H54 (cell line): Measurements from ENCODE around the gene NCAM2.
A peak's percentile ranks its signal among the peaks of the same experiment; 100 is the strongest.

Experiments
- DNase-seq: peaks from one replicate; pipeline ENCODE4 v3.0.0; 2011; ENCODE audit warnings: low spot score, mixed read lengths; ENCODE audit not compliant: insufficient read length
- FAIRE-seq: peaks from 3 replicates; lab custom pipeline; 2011; peaks lifted over from hg19 to GRCh38; lab: Jason Lieb, UNC
- POLR2A ChIP-seq: IDR thresholded peaks from 2 replicates; pipeline ENCODE4 v1.6.1; 2011; ENCODE audit warnings: low read depth, mild to moderate bottlenecking, low read length

NCAM2 gene

DNA sequence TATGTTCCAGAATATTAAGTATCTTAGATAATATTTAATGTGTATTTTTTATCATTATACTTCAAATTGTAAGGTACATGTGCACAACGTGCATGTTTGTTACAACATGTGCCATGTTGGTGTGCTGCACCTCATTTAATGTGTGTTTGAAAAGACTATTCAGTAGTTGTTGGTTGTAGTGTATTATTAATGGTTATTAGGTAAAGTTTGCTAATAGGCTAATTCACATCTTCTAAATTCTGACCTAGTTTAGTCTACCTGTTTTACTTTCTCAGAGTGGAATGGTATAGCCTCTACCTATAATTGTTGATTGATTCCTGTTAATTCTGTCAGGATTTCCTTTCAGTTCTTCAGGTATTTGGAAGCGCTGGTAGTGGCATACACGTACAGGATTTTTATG, 153.0 kb downstream of the NCAM2 start:
- FAIRE-seq (no peak), DNase-seq (no peak)
- TF ChIP-seq POLR2A, result no peak

DNA sequence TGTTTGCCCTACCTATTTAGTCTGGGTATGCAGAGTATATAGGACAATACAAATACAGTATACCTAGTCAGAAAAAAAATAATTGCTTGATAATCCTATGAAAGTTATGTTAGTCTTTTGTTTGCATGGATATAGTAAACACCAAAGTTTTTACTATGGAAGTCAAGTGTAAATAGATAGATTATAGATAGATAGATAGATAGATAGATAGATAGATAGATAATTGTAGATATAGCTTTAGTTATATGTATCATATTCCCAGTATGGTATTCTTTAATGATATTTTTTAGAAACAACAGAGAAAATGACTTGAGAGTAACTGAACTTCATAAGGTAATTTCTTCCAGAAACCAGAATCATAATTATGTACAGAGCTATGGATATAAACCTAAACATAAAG, 158.2 kb downstream of the NCAM2 start:
- TF ChIP-seq POLR2A, result no peak
- no peak for FAIRE-seq
- DNase-seq, result no peak

- DNase-seq (no peak), FAIRE-seq (no peak)
- TF ChIP-seq POLR2A, result no peak
Measured at GRCh38 chr21:21156957-21157356, 158.7 kb downstream of the NCAM2 start.

- TF ChIP-seq POLR2A, result no peak
- DNase-seq (no peak), FAIRE-seq (no peak)
Measured at GRCh38 chr21:21158376-21158918, 160.2 kb downstream of the NCAM2 start.

GRCh38 chr21:21159253-21159899, 161.2 kb downstream of the NCAM2 start:
- no peak for FAIRE-seq
- no peak for DNase-seq
- no peak for TF ChIP-seq POLR2A

- DNase-seq (no peak), FAIRE-seq (peak; percentile 48)
- no peak for TF ChIP-seq POLR2A
Measured at GRCh38 chr21:21162786-21163185, 164.6 kb downstream of the NCAM2 start.

GRCh38 chr21:21163904-21164303, 165.7 kb downstream of the NCAM2 start:
- no peak for TF ChIP-seq POLR2A
- FAIRE-seq (peak; percentile 92), DNase-seq (peak; percentile 7)

DNA sequence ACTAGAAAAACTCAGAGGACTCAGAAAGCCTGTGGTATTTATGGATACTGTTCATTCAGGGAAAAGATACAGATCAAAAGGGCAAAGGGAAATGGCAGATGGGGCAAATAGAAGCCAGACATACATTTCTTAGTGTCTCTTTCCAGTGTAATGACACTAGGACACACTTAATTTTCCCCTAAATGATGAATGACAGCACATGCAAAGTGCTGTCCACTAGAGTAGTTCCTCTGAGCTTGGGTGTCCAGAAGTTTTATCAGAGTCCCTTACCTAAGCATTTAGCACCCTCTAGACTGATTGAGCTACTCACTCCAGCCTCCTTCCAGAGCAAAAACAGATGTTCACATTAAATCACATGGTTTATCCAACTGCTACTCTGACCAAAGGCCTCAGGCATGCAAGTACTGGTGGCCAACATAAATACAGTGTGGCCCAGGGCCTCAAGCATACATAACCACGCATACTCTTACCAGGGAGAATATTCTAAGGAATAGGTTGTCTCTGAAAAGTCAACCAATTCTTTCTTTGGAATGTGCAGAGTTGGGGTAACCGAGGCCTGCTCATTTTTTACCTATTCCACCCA, 166.9 kb downstream of the NCAM2 start:
- FAIRE-seq (peak; percentile 98), DNase-seq (peak; percentile 8)
- no peak for TF ChIP-seq POLR2A

DNA sequence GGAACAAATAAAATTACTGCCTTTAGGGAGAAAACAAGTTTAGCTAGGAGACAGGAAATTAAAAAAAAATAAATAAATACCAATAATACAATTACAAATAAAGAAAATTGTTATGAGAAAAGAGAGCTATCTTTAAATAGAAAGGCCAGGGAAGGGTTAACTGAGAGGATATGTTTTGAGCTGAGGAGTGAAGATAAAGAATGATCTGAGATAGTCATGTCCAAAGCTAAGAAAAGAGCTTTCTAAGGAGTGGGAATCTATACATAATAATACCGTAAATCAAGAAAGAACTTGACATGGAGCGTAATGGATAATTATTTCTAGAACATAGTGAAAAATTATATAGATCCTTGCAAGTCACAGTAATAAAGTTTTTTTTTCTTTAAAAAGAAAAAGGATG, 176.5 kb downstream of the NCAM2 start:
- FAIRE-seq (no peak), DNase-seq (no peak)
- no peak for TF ChIP-seq POLR2A

DNA sequence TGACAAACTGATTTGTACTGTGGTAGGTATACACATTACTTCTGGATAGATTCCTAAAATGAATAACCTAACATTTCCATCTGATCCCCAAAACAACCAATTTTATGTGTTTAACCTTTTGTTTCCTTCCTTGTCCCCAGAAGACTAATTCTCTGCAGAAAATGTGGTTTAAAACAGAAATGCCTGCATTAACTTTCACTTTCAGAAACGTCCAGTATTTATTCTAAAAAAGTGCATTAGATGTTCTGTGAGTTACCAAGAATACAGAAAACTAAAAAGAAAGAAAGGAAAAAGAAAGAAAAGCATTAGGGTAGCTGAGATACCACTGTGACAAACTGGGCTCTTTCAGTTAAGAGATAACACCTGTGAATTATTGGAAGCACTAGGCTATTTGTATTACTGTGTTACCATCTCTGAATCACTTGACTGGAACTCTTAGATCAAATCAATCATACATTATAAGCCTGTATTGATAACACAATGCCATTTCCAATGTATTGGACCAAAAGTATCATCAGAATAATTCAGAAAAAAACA, 177.7 kb downstream of the NCAM2 start:
- no peak for DNase-seq
- FAIRE-seq, result peak; percentile 23
- TF ChIP-seq POLR2A, result no peak

DNA sequence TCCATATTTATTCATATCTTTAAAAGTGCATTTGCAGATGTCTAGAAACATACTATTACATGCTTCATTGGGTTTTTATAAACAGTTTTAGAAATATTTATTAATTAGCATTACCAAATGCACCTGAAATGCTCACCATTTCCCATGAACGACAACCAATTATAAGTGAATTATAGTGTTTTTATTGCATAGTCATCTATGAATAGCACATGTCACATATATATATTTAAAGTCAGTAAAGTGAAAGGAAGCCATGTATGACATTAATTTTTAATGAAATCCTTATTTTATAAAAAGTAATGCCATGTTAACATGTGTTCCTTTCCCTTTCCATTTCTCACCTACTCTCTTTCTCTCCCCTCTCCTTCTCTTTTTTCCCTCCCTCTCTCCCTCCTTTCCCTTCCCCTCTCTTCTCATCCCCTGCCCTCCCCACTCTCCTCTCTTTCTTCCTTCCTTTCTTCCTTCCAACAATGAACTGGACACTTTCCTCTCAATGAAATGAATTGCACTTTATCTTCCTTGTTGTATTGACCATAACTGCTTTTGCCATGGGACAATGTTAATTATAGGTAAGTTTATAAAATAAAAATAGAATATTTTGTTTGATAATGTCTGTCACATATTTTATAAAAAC, 179.3 kb downstream of the NCAM2 start:
- TF ChIP-seq POLR2A, result no peak
- FAIRE-seq (no peak), DNase-seq (no peak)

DNA sequence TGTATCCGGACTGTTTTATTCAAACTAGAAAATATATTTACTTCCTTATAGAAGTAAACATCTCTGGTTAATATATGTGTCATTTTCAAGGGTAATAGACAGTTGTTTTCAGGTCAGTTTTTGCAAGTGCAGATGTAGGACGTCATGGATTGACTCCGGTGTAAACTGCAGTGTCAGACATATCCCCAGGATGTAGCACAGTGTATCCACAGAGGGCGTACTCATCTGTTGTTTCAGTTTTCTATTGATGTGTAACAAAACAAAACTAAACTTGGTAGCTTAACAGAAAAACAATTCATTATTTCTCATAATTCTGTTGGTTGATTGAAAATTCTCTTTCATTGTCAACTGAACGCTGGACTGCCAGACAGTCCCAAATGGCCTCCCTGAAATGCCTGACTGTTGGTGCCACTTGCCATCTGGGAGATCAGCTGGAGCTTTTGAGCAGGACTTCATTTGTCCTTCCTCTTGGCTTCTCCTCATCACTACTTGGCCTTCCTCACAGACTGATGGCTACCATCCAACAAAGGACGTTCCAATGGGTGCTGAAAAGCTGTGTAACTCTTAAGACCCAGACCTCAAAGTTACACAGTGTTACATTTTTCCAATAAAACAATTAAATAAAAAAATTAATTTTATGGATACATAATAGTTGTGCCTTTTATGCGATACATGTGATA, 181.6 kb downstream of the NCAM2 start:
- no peak for TF ChIP-seq POLR2A
- FAIRE-seq (peak; percentile 48), DNase-seq (no peak)

DNA sequence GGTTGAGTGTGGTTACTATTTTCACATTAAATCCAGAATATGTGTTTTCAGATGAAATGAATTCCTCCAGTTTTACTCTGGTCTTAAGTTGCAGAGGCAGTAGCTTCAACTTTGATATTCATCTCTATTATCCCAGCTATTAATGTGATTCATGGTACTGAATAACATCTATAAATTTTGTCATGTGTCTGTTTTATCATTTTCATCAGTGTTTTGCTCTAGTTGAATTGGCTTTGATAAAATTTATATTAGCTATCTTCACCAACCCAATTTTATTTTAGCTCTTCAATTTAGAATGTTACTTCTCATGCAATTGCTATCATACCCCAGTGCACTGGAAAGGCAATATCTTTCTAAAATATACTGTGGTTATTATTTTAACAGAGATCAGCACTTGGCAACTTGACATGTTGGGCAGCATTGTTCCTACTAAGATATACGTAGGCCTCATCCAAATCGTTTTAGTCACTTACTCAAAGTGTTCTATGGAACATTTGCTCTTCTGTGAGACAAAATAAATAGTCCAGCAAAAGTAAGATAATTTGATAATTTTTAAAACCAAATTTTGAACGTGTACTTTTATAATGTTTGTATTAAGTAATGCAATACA, 184.3 kb downstream of the NCAM2 start:
- DNase-seq (no peak), FAIRE-seq (no peak)
- no peak for TF ChIP-seq POLR2A
